ENCODE measurements around the gene FOXK2. TPM values are rescaled to one million over a fixed set of nuclear protein-coding genes. Genes with fewer than 3 reads are reported as not detected.

Gene FOXK2
- total RNA-seq, 1 donor from 2014 or later: 88.3 TPM

DNA sequence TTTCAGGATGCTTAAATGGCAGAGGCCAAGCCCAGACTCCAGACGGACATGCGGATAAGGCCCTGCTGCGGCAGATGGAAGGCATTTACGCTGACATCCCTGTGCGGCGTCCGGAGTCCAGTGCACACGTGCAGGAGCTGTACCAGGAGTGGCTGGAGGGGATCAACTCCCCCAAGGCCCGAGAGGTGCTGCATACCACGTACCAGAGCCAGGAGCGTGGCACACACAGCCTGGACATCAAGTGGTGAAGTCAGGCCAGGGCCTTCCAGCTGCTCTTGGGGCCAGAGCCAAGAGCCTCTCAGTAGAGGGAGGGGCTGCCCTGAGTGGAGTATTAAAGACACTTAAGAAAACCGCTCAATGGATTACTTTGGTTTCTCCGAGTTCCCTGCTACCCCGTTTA is 31.6 kb upstream of the FOXK2 start:
- Mint-ChIP-seq H3K27ac (no peak overlapping the region), H3K4me3 (no peak overlapping the region)

DNA sequence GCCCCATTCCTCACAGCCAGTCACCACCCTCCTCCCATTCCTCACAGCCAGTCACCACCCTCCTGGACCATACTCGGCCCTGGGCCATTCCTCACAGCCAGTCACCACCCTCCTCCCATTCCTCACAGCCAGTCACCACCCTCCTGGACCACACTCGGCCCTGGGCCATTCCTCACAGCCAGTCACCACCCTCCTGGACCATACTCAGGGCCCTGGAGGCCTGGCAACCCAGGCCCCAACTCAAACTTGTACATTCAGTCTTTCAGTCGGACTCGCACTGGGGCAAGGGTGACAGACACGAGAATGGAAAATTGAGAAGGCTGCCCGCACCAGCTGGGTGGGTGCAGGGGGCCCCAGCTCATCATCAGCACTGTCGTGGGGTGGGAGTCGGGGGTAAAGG is 30.4 kb upstream of the FOXK2 start:
- peak overlapping the region; percentile 61 for H3K27ac Mint-ChIP-seq

More for the DNA sequence above, 31.6 kb upstream of the FOXK2 start:
- DNase-seq (ENCODE audit: low spot score in 2 of 2, unreplicated experiment in 2 of 2): no peak
- peaks cover 4% of the 10 kb centered on the region for H3K4me1 Mint-ChIP-seq
- no peaks in the 10 kb centered on the region for H3K27me3 Mint-ChIP-seq (ENCODE audit: low read depth)
- no peaks in the 10 kb centered on the region for H3K9me3 Mint-ChIP-seq
- H3K36me3 Mint-ChIP-seq: peaks cover 34% of the 10 kb centered on the region
- TF ChIP-seq, protein P1, sequence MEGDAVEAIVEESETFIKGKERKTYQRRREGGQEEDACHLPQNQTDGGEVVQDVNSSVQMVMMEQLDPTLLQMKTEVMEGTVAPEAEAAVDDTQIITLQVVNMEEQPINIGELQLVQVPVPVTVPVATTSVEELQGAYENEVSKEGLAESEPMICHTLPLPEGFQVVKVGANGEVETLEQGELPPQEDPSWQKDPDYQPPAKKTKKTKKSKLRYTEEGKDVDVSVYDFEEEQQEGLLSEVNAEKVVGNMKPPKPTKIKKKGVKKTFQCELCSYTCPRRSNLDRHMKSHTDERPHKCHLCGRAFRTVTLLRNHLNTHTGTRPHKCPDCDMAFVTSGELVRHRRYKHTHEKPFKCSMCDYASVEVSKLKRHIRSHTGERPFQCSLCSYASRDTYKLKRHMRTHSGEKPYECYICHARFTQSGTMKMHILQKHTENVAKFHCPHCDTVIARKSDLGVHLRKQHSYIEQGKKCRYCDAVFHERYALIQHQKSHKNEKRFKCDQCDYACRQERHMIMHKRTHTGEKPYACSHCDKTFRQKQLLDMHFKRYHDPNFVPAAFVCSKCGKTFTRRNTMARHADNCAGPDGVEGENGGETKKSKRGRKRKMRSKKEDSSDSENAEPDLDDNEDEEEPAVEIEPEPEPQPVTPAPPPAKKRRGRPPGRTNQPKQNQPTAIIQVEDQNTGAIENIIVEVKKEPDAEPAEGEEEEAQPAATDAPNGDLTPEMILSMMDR (IDR thresholded peaks at IDR 0.05; ENCODE audit: unreplicated experiment): no peak

DNA sequence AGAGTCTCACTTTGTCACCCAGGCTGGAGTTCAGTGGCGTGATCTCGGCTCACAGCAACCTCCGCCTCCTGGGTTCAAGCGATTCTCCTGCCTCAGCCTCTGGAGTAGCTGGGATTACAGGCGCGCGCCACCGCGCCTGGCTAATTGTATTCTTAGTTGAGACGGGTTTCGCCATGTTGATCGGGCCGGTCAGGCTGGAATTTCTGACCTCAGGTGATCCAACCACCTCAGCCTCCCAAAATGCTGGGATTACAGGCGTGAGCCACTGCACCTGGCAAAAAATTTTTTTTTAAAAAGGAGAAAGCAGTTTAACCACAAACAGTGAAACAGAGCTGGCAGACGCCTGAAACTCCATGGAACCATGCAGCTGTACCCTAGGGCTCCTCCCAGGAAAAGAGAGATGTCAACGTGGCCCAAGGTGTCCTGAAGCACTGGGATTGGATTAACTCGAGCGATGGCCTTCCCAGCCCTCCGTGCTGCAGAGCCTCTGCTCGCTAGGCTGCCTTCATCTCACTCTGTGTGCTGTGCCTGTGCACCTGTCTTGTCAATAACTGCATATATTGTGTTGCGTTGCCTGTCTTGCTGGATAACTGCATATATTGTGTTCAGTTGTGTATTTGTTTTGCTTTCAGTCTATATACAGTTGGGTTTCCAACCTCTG is 29.6 kb upstream of the FOXK2 start:
- H3K9me3 Mint-ChIP-seq: no peaks in the 10 kb centered on the region
- no peak overlapping the region for H3K27ac Mint-ChIP-seq
- peaks cover 10% of the 10 kb centered on the region for H3K4me1 Mint-ChIP-seq
- TF ChIP-seq, protein P1 (IDR thresholded peaks at IDR 0.05; ENCODE audit: unreplicated experiment): no peak
- peaks cover 23% of the 10 kb centered on the region for H3K36me3 Mint-ChIP-seq
- DNase-seq (ENCODE audit: low spot score in 2 of 2, unreplicated experiment in 2 of 2): no peak
- H3K4me3 Mint-ChIP-seq: no peak overlapping the region
- H3K27me3 Mint-ChIP-seq (ENCODE audit: low read depth): no peaks in the 10 kb centered on the region

More for the DNA sequence above, 30.4 kb upstream of the FOXK2 start:
- Mint-ChIP-seq H3K9me3 (no peaks in the 10 kb centered on the region), H3K27me3 (ENCODE audit: low read depth) (no peaks in the 10 kb centered on the region), H3K4me3 (no peak overlapping the region), H3K4me1 (peaks cover 7% of the 10 kb centered on the region), H3K36me3 (peaks cover 28% of the 10 kb centered on the region)
- no peak for DNase-seq (ENCODE audit: low spot score in 2 of 2, unreplicated experiment in 2 of 2)
- TF ChIP-seq, protein P1 (IDR thresholded peaks at IDR 0.05; ENCODE audit: unreplicated experiment): no peak

DNA sequence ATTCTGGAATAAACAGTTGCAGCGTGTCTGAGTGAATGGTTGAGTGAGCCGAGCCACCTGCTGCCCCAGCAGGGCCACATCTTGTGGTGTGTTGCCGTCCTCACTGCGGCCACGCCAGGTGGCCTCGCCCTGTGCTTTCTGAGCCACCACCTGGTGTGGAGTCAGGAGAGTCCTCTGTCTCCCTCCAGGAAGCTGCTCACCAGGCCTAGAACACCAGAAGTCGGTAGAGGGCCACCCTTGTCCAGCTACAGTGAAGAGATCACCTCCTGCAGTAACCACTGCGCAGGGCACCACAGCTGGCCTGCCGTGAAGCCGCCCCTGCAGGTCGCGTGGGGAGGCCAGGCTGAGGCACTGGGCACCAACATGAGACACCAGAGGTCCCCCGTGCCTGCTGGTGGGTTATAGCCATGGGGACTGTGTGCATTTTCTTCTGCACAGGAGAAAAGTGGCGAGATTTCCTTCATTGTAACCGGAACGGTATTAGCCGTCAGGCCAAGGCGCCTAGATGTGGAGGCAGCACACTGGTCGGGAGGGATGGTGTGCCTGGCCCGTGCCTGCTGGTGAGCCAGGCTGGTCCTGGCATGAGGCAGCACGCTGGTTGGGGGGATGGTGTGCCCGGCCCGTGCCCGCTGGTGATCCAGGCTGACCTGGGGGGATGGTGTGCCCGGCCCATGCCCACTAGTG is 28.9 kb upstream of the FOXK2 start:
- Mint-ChIP-seq H3K4me1 (peaks cover 10% of the 10 kb centered on the region), H3K27ac (no peak overlapping the region), H3K9me3 (no peaks in the 10 kb centered on the region), H3K27me3 (ENCODE audit: low read depth) (no peaks in the 10 kb centered on the region), H3K36me3 (peaks cover 19% of the 10 kb centered on the region), H3K4me3 (no peak overlapping the region)
- no peak for DNase-seq (ENCODE audit: low spot score in 2 of 2, unreplicated experiment in 2 of 2)
- TF ChIP-seq, protein P1 (IDR thresholded peaks at IDR 0.05; ENCODE audit: unreplicated experiment): no peak

DNA sequence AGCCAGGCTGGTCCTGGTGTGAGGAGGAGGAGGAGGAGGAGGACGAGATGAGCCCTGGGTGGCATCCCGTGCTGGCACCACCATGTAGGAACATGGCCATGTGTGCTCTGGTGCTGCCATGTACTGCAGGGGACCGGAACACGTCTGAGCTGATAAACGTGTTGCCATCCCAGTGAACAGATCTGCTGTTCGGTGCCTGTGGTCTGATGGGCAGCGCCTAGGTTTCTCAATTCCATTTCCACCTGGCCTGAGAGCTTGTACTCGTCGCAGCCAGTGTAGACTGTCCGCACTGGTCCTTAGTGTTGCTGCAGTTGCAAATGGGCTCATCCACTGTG is 28.4 kb upstream of the FOXK2 start:
- H3K36me3 Mint-ChIP-seq: peaks cover 14% of the 10 kb centered on the region

More for the DNA sequence above, 28.4 kb upstream of the FOXK2 start:
- peaks cover 13% of the 10 kb centered on the region for H3K4me1 Mint-ChIP-seq
- no peak overlapping the region for H3K27ac Mint-ChIP-seq
- no peaks in the 10 kb centered on the region for H3K27me3 Mint-ChIP-seq (ENCODE audit: low read depth)
- H3K9me3 Mint-ChIP-seq: no peaks in the 10 kb centered on the region
- TF ChIP-seq, protein P1 (IDR thresholded peaks at IDR 0.05; ENCODE audit: unreplicated experiment): no peak
- no peak for DNase-seq (ENCODE audit: low spot score in 2 of 2, unreplicated experiment in 2 of 2)
- H3K4me3 Mint-ChIP-seq: no peak overlapping the region
